GM12878 (cell line): Measurements from ENCODE around the gene IMMP2L. TPM values are rescaled to one million over a fixed set of nuclear protein-coding genes. Genes with fewer than 3 reads are reported as not detected.

Experiments used
- ATAC-seq: fragments of 200-7000 bp; cut with Tn5 transposase; 3 replicates; pipeline ENCODE4 v1.9.1; 2020; ENCODE audit warnings: mild to moderate bottlenecking, moderate library complexity
- BruUV-seq: library from RNA; stranded (reverse); fragments of 400-500 nt; replicated peaks from 2 replicates; lab custom pipeline; 2021; lab: Mats Ljungman, UMichigan
- CTCF ChIA-PET: fragments of 300-600 bp; sonication (Branson Sonifier 250); formaldehyde crosslinking; extraction: SDS; loops from one replicate; lab custom pipeline; 2021; ENCODE audit warnings: inconsistent platforms; lab: Yijun Ruan, JAX
- POLR2A ChIA-PET: fragments of 350-600 bp; formaldehyde crosslinking; extraction: SDS; loops from one replicate; lab custom pipeline; 2021; ENCODE audit warnings: inconsistent platforms; lab: Charles Lee
- RAD21 ChIA-PET: fragments of 300-600 bp; sonication (Branson Sonifier 250); formaldehyde crosslinking; loops from one replicate; lab custom pipeline; 2023; ENCODE audit warnings: antibody characterized with exemption; ENCODE audit not compliant: unreplicated experiment; lab: Charles Lee
- SMC1A ChIA-PET: fragments of 300-600 bp; sonication (Branson Sonifier 250); formaldehyde crosslinking; loops from one replicate; lab custom pipeline; 2023; ENCODE audit not compliant: unreplicated experiment, uncharacterized antibody; lab: Charles Lee
- DNase-seq: peaks from one replicate; pipeline ENCODE4 v3.0.0-alpha.2; 2011; ENCODE audit warnings: low read depth, low spot score
- FAIRE-seq: peaks from 3 replicates; lab custom pipeline; 2011; peaks lifted over from hg19 to GRCh38; lab: Jason Lieb, UNC
- H2AFZ ChIP-seq: 2 replicates; pipeline ENCODE4 v1.6.0; 2011; ENCODE audit warnings: low read depth, low read length, control low read depth; ENCODE audit not compliant: control insufficient read depth
- H3K27ac ChIP-seq: 2 replicates; pipeline ENCODE4 v1.5.1; 2011; ENCODE audit warnings: control low read depth; ENCODE audit not compliant: control insufficient read depth, insufficient read depth
- H3K27me3 ChIP-seq, 2 experiments: replicated peaks in 1 of 2; 2 replicates each; pipeline versions ENCODE4 v1.6.0 to v1.6.1; 2011; ENCODE audit warnings: low read length in 1 of 2; ENCODE audit not compliant: control insufficient read depth in 2 of 2, insufficient read depth in 2 of 2
- H3K36me3 ChIP-seq, 2 experiments: 2 replicates each; pipeline ENCODE4 v1.5.1; 2011; ENCODE audit warnings: low read length in 1 of 2; ENCODE audit not compliant: control insufficient read depth in 2 of 2, insufficient read depth in 2 of 2
- H3K4me1 ChIP-seq: 2 replicates; pipeline ENCODE4 v1.6.1; 2011; ENCODE audit warnings: mild to moderate bottlenecking, low read length, moderate library complexity, mixed read lengths; ENCODE audit not compliant: control insufficient read depth, insufficient read depth
- H3K4me2 ChIP-seq: 2 replicates; pipeline ENCODE4 v1.6.0; 2011; ENCODE audit warnings: control low read depth; ENCODE audit not compliant: control insufficient read depth, insufficient read depth
- H3K4me3 ChIP-seq: fragments of 200-600 bp; sonication (generic); 2 replicates; pipeline ENCODE4 v1.5.1; 2016
- H3K79me2 ChIP-seq: 2 replicates; pipeline ENCODE4 v1.6.0; 2011; ENCODE audit warnings: low read length; ENCODE audit not compliant: control insufficient read depth, insufficient read depth
- H3K9ac ChIP-seq: 2 replicates; pipeline ENCODE4 v1.8.0; 2011; ENCODE audit warnings: low read length, control low read depth, mixed read lengths; ENCODE audit not compliant: control insufficient read depth, insufficient read depth
- H3K9me3 ChIP-seq: replicated peaks from 3 replicates; pipeline ENCODE4 v1.5.1; 2011; ENCODE audit warnings: mild to moderate bottlenecking, low read length; ENCODE audit not compliant: control insufficient read depth, insufficient read depth
- H4K20me1 ChIP-seq: 2 replicates; pipeline ENCODE4 v1.6.0; 2011; ENCODE audit not compliant: control insufficient read depth, insufficient read depth
- ASH2L ChIP-seq: fragments of 300-600, 200-600 bp; sonication (generic); IDR thresholded peaks from 2 replicates; pipeline ENCODE4 v1.6.1; 2017; ENCODE audit warnings: low read depth, mild to moderate bottlenecking, borderline replicate concordance
- CHD2 ChIP-seq: IDR thresholded peaks from 2 replicates; pipeline ENCODE4 v1.6.1; 2011; ENCODE audit warnings: low read depth, low read length, improper control_type of control experiment, borderline replicate concordance
- EED ChIP-seq: sonication (generic); IDR thresholded peaks from 2 replicates; pipeline ENCODE4 v1.6.1; 2016; ENCODE audit warnings: antibody characterized with exemption, low read depth
- EGR1 ChIP-seq, 2 experiments: IDR thresholded peaks; 1 replicate in 1 of 2; 2 replicates in 1 of 2; pipeline ENCODE4 v1.6.1; 2011 to 2012; ENCODE audit warnings: low read depth in 2 of 2, low read length in 2 of 2, borderline replicate concordance in 1 of 2, mild to moderate bottlenecking in 1 of 2, moderate library complexity in 1 of 2
- ETV6 ChIP-seq, 2 experiments: fragments of 450-650 bp in 1 of 2; IDR thresholded peaks in 1 of 2; conservative IDR thresholded peaks in 1 of 2; 2 replicates each; pipeline ENCODE4 v1.6.1; 2014; ENCODE audit warnings: antibody characterized with exemption in 1 of 2, borderline replicate concordance in 1 of 2, low read depth in 1 of 2, mild to moderate bottlenecking in 1 of 2, moderate library complexity in 1 of 2
- MAX ChIP-seq: IDR thresholded peaks from 2 replicates; pipeline ENCODE4 v1.6.1; 2012; ENCODE audit warnings: low read depth, low read length, improper control_type of control experiment
- PML ChIP-seq: IDR thresholded peaks from 2 replicates; pipeline ENCODE4 v1.6.1; 2012; ENCODE audit warnings: low read length, inconsistent platforms
- POU2F2 ChIP-seq: IDR thresholded peaks from 3 replicates; pipeline ENCODE4 v1.6.1; 2011; ENCODE audit warnings: low read depth, mild to moderate bottlenecking, low read length, borderline replicate concordance
- SMAD5 ChIP-seq: IDR thresholded peaks from 2 replicates; pipeline ENCODE4 v1.6.1; 2016; ENCODE audit warnings: antibody characterized with exemption, low read depth
- TCF12 ChIP-seq: IDR thresholded peaks from 2 replicates; pipeline ENCODE4 v1.6.1; 2011; ENCODE audit warnings: low read depth, mild to moderate bottlenecking, low read length
- YY1 ChIP-seq: IDR thresholded peaks from 2 replicates; pipeline ENCODE4 v1.6.1; 2011; ENCODE audit warnings: low read depth, mild to moderate bottlenecking, low read length
- ZNF217 ChIP-seq: fragments of 450-650 bp; IDR thresholded peaks from 2 replicates; pipeline ENCODE4 v1.6.1; 2017; ENCODE audit warnings: antibody characterized with exemption, mild to moderate bottlenecking
- WGBS: methylation state at CpG from one replicate; pipeline ENCODE4 v1.1.6; 2016; ENCODE audit warnings: low lambda C conversion rate; ENCODE audit not compliant: insufficient replicate concordance, insufficient coverage; ENCODE audit errors: missing lambda C conversion rate; 5-methylcytosine and 5-hydroxymethylcytosine counted together
- in situ Hi-C: fragments of 300-500 bp; cut with MboI; formaldehyde crosslinking; loops from 9 replicates; pipeline ENCODE4 v1.14.3; 2018; ENCODE audit warnings: mixed read lengths
- intact Hi-C: fragments of 100-400 bp; cut with micrococcal nuclease; formaldehyde crosslinking; loops from one replicate; pipeline ENCODE4 v1.14.2; 2022; ENCODE audit not compliant: unreplicated experiment
- polyA plus RNA-seq, 11 experiments: library from polyadenylated mRNA; depleted of rRNA in 4 of 11; unstranded in 6 of 11; stranded (reverse) in 5 of 11; fragments of >200 nt; fragmentation: Nextera tagmentation in 4 of 11; fragmentation: Illumina TruSeq in 1 of 11; extraction: Ambion mirVana in 4 of 11; extraction: Trizol in 1 of 11; gene quantifications; 1 replicate in 1 of 11; 2 replicates in 10 of 11; pipeline versions ENCODE4 v1.2.1 to v1.2.3, GENCODE V29; 2011 to 2016; ENCODE audit warnings: inconsistent platforms in 2 of 11, missing spikeins in 2 of 11, low read depth in 1 of 11
- total RNA-seq, 4 experiments: library from RNA; depleted of rRNA in 3 of 4; stranded (reverse); fragments of >200 nt in 3 of 4; fragmentation: Illumina TruSeq in 1 of 4; extraction: Trizol in 1 of 4; gene quantifications; 2 replicates each; pipeline versions ENCODE4 v1.2.1 to v1.2.3, GENCODE V29; 2013 to 2021
- TF ChIP-seq, protein P1 (sequence below), 3 experiments: IDR thresholded peaks in 2 of 3; conservative IDR thresholded peaks in 1 of 3; 2 replicates each; pipeline ENCODE4 v1.5.1; 2011; ENCODE audit warnings: low read depth in 3 of 3, low read length in 3 of 3, mild to moderate bottlenecking in 3 of 3, control low read depth in 2 of 3, moderate library complexity in 2 of 3, inconsistent platforms in 1 of 3, mixed read lengths in 1 of 3; ENCODE audit not compliant: control insufficient read depth in 2 of 3, insufficient read depth in 1 of 3; ENCODE audit errors: extremely low read depth in 1 of 3
- TF ChIP-seq, protein P2 (sequence below): fragments of 450-650 bp; conservative IDR thresholded peaks from 2 replicates; pipeline ENCODE4 v1.6.1; 2017; ENCODE audit warnings: mild to moderate bottlenecking, moderate library complexity

IMMP2L gene
- total and polyA plus RNA-seq, 10 of the 15 experiments (the other 5 are each of a cell fraction or from before 2014, with no cell fraction given) = 12.6 to 46.3 (median 19.6) TPM

DNA sequence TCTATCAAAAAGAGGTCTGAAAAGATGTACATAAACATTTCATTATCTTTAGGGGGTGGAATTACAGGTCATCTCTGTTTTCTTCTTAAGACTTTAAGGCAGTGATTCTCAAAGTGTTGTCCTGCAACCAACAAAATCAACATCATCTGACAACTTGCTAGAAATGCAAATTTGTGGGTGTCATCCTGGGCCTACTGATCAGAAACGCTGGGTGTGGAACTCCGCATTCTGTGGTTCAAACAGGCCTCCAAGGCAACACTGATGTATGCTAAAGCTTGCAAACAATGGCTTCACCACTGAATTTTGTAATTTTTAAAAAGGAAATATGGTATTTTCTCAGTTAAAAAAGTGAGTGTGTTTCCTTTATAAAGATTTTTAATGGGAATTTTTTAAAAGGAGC lies 873.4 kb downstream of the IMMP2L start:
- Histone ChIP-seq H3K4me1 (no peaks in the 10 kb centered on the region), H3K4me3 (no peak overlapping the region), H3K4me2 (no peak overlapping the region), H3K27me3 (no peaks in the 10 kb centered on the region), H3K27ac (no peak overlapping the region), H2AFZ (no peak overlapping the region), H3K79me2 (no peaks in the 10 kb centered on the region), H3K36me3 (no peaks in the 10 kb centered on the region), H4K20me1 (no peaks in the 10 kb centered on the region), H3K9me3 (no peaks in the 10 kb centered on the region), H3K9ac (no peak overlapping the region)
- ATAC-seq (no peak), DNase-seq (no peak), FAIRE-seq (no peak)
- ChIA-PET POLR2A (no interaction called here), CTCF (no interaction called here), RAD21 (no interaction called here), SMC1A (no interaction called here)
- intact Hi-C loops (no loop called here), in situ Hi-C loops (no loop called here)
- WGBS = 84% methylated on average over 2 of the region's 2 CpGs
- BruUV-seq = no TSS peak
- TF ChIP-seq TCF12 (no peak), POU2F2 (no peak), YY1 (no peak), EED (no peak), ASH2L (no peak), MAX (no peak), EGR1 (IDR thresholded peaks at IDR 0.05; ENCODE audit: borderline replicate concordance in 1 of 2, low read depth in 2 of 2, low read length in 2 of 2) (no peak), CHD2 (no peak), ETV6 (conservative IDR thresholded peaks at IDR 0.05 in 1 of 2, IDR thresholded peaks at IDR 0.05 in 1 of 2; ENCODE audit: borderline replicate concordance in 1 of 2, low read depth in 1 of 2) (no peak), SMAD5 (no peak), ZNF217 (no peak), PML (no peak)
- TF ChIP-seq, protein P1, sequence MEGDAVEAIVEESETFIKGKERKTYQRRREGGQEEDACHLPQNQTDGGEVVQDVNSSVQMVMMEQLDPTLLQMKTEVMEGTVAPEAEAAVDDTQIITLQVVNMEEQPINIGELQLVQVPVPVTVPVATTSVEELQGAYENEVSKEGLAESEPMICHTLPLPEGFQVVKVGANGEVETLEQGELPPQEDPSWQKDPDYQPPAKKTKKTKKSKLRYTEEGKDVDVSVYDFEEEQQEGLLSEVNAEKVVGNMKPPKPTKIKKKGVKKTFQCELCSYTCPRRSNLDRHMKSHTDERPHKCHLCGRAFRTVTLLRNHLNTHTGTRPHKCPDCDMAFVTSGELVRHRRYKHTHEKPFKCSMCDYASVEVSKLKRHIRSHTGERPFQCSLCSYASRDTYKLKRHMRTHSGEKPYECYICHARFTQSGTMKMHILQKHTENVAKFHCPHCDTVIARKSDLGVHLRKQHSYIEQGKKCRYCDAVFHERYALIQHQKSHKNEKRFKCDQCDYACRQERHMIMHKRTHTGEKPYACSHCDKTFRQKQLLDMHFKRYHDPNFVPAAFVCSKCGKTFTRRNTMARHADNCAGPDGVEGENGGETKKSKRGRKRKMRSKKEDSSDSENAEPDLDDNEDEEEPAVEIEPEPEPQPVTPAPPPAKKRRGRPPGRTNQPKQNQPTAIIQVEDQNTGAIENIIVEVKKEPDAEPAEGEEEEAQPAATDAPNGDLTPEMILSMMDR (IDR thresholded peaks at IDR 0.05 in 2 of 3, conservative IDR thresholded peaks at IDR 0.05 in 1 of 3; ENCODE audit: control insufficient read depth in 2 of 3, extremely low read depth in 1 of 3, insufficient read depth in 1 of 3, low read depth in 3 of 3, low read length in 3 of 3) = no peak
- TF ChIP-seq, protein P2, sequence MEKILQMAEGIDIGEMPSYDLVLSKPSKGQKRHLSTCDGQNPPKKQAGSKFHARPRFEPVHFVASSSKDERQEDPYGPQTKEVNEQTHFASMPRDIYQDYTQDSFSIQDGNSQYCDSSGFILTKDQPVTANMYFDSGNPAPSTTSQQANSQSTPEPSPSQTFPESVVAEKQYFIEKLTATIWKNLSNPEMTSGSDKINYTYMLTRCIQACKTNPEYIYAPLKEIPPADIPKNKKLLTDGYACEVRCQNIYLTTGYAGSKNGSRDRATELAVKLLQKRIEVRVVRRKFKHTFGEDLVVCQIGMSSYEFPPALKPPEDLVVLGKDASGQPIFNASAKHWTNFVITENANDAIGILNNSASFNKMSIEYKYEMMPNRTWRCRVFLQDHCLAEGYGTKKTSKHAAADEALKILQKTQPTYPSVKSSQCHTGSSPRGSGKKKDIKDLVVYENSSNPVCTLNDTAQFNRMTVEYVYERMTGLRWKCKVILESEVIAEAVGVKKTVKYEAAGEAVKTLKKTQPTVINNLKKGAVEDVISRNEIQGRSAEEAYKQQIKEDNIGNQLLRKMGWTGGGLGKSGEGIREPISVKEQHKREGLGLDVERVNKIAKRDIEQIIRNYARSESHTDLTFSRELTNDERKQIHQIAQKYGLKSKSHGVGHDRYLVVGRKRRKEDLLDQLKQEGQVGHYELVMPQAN = no peak
